ENCODE results near the gene TBP.

DNA sequence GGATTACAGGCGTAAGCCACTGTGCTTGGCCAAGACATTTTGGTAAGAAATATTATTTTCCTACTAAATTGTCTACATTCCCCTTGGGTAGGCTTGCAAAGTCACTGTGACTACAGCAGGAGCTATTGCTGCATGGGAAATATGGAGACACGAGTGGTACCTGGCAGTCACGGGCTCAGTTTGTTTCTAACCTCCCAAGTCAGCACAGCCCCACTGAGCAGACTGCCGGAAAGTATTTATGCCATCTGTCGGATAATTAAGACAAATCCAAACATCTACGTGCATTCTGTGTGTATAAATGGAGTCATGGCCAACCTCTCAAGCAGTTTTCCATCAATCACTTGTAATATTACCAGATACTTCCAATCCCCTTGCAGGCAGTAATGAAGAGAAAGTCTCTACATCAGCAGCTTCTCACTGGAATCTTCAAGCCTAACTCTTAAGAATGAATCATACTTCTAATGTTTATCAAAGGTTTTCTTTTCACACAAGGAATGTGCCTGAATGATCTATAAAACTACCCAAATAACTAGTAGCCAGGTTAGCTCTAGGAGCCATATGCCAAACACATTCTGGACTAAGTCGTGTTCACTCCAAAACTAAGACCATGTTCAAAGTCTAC, 21.2 kb upstream of the TBP start:
- TF ChIP-seq POLR2A (IDR thresholded peaks at IDR 0.05; ENCODE audit: low read length) (no peak), GATA1 (IDR thresholded peaks at IDR 0.05; ENCODE audit: low read depth, low read length) (no peak)

Measured in erythroblast (primary cell).